Astrocyte (in vitro differentiated cells and primary cell): ENCODE results near the gene CHN2.

ENCODE experiments used
- EZH2 ChIP-seq: IDR thresholded peaks from 2 replicates; pipeline ENCODE4 v1.6.1; 2012; ENCODE audit warnings: mild to moderate bottlenecking, low read length, inconsistent platforms; ENCODE audit not compliant: insufficient read depth
- TF ChIP-seq, protein P1 (sequence below): IDR thresholded peaks from 2 replicates; pipeline ENCODE4 v1.5.1; 2011; ENCODE audit warnings: low read depth, mild to moderate bottlenecking, inconsistent platforms, low read length, moderate library complexity; ENCODE audit not compliant: insufficient read depth

DNA sequence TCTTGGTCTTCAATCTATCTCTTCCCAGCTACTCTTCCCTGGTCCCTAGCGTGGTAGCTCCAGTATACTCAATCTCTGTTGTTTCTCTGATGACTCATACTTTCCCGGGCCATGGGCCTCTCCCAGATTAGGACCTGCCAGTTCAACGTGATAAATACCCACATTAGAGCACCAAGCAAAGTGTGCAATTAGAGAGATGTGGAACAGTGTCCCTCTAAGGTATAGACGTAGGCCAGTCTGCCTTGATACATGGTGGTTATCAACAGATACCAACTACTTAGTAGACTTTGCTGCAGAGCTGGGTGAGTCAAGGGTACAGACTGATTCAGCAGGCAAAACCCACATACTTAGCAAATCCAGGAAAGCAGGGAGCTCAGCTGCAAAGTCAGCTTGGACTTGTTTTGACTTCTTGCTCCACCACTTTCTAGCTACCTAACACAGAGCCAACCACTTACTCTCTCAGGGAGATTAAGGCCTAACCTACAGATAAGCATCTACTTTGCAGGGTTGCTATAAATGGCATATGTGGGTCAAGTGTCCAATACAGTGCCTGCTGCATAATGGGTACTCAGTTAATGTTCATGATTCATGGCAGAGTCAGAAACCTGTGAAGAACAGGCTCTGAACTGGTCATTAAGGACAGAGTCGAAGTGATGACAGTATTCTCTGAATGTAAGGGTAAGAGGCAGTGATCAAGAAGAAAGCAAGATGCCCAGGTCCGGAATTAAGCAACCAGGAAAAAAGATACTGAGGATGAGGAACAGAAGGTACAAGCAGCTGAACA is 176.1 kb downstream of the CHN2 start:
- TF ChIP-seq, protein P1, sequence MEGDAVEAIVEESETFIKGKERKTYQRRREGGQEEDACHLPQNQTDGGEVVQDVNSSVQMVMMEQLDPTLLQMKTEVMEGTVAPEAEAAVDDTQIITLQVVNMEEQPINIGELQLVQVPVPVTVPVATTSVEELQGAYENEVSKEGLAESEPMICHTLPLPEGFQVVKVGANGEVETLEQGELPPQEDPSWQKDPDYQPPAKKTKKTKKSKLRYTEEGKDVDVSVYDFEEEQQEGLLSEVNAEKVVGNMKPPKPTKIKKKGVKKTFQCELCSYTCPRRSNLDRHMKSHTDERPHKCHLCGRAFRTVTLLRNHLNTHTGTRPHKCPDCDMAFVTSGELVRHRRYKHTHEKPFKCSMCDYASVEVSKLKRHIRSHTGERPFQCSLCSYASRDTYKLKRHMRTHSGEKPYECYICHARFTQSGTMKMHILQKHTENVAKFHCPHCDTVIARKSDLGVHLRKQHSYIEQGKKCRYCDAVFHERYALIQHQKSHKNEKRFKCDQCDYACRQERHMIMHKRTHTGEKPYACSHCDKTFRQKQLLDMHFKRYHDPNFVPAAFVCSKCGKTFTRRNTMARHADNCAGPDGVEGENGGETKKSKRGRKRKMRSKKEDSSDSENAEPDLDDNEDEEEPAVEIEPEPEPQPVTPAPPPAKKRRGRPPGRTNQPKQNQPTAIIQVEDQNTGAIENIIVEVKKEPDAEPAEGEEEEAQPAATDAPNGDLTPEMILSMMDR: no peak
- TF ChIP-seq EZH2: no peak
